MM.1S (cell line): ENCODE data around the gene SEC24D.

ENCODE experiments used
- CTCF ChIP-seq: fragments of 300-600 bp; sonication (generic); IDR thresholded peaks from 2 replicates; pipeline ENCODE4 v1.5.1; 2016; ENCODE audit warnings: antibody characterized with exemption, low read length, mixed read lengths
- EZH2 ChIP-seq: fragments of 300-600 bp; sonication (generic); optimal IDR thresholded peaks from 2 replicates; pipeline ENCODE3; 2017; ENCODE audit warnings: low read depth, mild to moderate bottlenecking, antibody characterized with exemption, low read length, mixed read lengths
- EZH2phosphoT487 ChIP-seq: fragments of 300-600 bp; sonication (generic); IDR thresholded peaks from 2 replicates; pipeline ENCODE4 v1.6.1; 2018; ENCODE audit warnings: antibody characterized with exemption, low read length

- no peak for TF ChIP-seq CTCF
- TF ChIP-seq EZH2phosphoT487 = no peak
- TF ChIP-seq EZH2 = no peak
Measured at GRCh38 chr4:118769161-118769560, 66.8 kb downstream of the SEC24D start.
